Gastroesophageal sphincter (tissue), 4 donors: Measurements from ENCODE around the gene KCTD17. TPM values are rescaled to one million over a fixed set of nuclear protein-coding genes. Genes with fewer than 3 reads are reported as not detected.

Source experiments
- ATAC-seq: fragments of 150-250 bp; one replicate; pipeline ENCODE4 v1.9.1; 2016; ENCODE audit warnings: mild to moderate bottlenecking, moderate library complexity
- H3K27ac ChIP-seq, 4 donors: fragments of 200-600 bp; sonication (generic) in 3 of 4; 1 replicate in 3 of 4; 2 replicates in 1 of 4; pipeline ENCODE4 v1.5.1; 2016 to 2019
- H3K27me3 ChIP-seq: fragments of 200-600 bp; sonication (generic); one replicate; pipeline ENCODE4 v1.5.1; 2019
- H3K36me3 ChIP-seq, 2 donors: fragments of 200-600 bp; sonication (generic); one replicate each; pipeline ENCODE4 v1.5.1; 2019; ENCODE audit warnings: control low read depth in 1 of 2
- H3K4me1 ChIP-seq, 3 donors: fragments of 200-600 bp; sonication (generic); 1 replicate in 2 of 3; 2 replicates in 1 of 3; pipeline ENCODE4 v1.5.1; 2016 to 2019; ENCODE audit warnings: control low read depth in 2 of 3
- H3K4me3 ChIP-seq, 2 donors: fragments of 200-600 bp; sonication (generic); one replicate each; pipeline ENCODE4 v1.5.1; 2019; ENCODE audit warnings: mild to moderate bottlenecking in 1 of 2, moderate library complexity in 1 of 2
- H3K9me3 ChIP-seq, 3 donors: fragments of 200-600 bp; sonication (generic); one replicate each; pipeline ENCODE4 v1.5.1; 2017 to 2019; ENCODE audit warnings: control low read depth in 2 of 3
- EP300 ChIP-seq: sonication (generic); formaldehyde crosslinking; IDR thresholded peaks from one replicate; pipeline ENCODE4 v1.6.1; 2017; ENCODE audit warnings: antibody characterized with exemption, mild to moderate bottlenecking
- POLR2A ChIP-seq, 2 donors: fragments of 450-650 bp; IDR thresholded peaks; one replicate each; pipeline ENCODE4 v1.6.1; 2017; ENCODE audit warnings: antibody characterized with exemption in 2 of 2, mild to moderate bottlenecking in 2 of 2, moderate library complexity in 1 of 2
- POLR2AphosphoS5 ChIP-seq: sonication (generic); formaldehyde crosslinking; IDR thresholded peaks from one replicate; pipeline ENCODE4 v1.6.1; 2017; ENCODE audit warnings: antibody characterized with exemption
- WGBS, 2 donors: methylation state at CpG; one replicate each; pipeline ENCODE4 v1.1.5; 2018; ENCODE audit warnings: low coverage in 1 of 2; 5-methylcytosine and 5-hydroxymethylcytosine counted together
- total RNA-seq, 4 donors: library from RNA; depleted of rRNA; stranded (reverse); fragments of >200 nt; gene quantifications; one replicate each; pipeline ENCODE4 v1.1.0, GENCODE V29; 2016
- TF ChIP-seq, protein P1 (sequence below), 4 experiments: fragments of 200-600 bp in 2 of 4; fragments of 450-650 bp in 2 of 4; sonication (generic) in 1 of 4; IDR thresholded peaks; one replicate each; pipeline ENCODE4 v1.5.1; 2017 to 2019; ENCODE audit warnings: antibody characterized with exemption in 4 of 4, mild to moderate bottlenecking in 2 of 4, moderate library complexity in 2 of 4

Gene KCTD17
- total RNA-seq, 4 donors from 2014 or later: 23.3 to 33.2 (median 29.3) TPM

DNA sequence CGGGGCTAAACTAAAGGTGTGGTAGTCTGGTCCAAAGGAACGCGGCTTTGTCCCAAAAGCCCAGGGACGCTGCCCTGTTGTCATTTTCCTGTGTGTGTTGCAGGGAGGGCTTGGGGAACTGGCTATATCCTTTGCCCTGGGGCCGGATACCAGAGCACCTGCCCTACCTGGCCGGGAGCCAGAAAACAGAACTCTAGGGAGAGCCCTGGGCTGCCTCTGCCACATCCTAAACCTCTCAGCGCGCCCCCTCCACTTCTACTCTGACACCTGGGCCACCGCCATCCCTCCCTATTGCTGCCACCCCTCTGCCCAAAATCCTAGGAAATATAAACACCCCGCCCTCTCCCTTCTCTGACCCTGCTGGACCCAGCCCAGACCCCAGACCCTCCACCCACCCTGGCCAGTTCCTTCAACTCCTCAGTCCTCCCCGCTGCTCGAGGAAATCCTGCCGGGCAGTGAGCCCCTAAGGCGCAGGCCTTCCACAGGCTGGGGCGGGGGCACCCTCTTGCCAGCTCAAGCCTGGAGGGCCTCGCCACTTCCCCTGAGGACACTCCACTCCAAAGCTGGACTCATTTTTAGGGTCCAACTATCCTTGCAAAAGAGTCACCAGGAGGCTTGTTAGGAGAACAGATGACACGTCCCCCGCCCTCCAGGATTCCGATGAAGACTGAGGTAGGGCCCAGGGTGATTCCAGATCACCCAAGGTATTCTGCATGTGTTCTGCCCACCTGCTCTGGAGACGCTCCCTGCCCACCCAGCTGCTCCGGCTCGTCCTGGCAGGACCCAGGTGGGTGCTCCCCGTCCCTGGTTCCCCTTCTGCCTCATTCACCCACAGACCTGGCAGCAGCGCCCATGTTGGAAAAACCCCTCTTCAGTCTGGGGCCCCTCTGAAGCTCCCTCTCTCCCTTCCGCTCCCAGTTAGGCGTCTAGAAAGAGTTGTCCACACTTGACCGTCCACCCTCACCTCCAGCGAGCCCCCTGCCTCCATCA is 12.2 kb downstream of the KCTD17 start:
- TF ChIP-seq EP300 (no peak), POLR2AphosphoS5 (no peak), POLR2A (IDR thresholded peaks at IDR 0.05) (no peak)
- TF ChIP-seq, protein P1, sequence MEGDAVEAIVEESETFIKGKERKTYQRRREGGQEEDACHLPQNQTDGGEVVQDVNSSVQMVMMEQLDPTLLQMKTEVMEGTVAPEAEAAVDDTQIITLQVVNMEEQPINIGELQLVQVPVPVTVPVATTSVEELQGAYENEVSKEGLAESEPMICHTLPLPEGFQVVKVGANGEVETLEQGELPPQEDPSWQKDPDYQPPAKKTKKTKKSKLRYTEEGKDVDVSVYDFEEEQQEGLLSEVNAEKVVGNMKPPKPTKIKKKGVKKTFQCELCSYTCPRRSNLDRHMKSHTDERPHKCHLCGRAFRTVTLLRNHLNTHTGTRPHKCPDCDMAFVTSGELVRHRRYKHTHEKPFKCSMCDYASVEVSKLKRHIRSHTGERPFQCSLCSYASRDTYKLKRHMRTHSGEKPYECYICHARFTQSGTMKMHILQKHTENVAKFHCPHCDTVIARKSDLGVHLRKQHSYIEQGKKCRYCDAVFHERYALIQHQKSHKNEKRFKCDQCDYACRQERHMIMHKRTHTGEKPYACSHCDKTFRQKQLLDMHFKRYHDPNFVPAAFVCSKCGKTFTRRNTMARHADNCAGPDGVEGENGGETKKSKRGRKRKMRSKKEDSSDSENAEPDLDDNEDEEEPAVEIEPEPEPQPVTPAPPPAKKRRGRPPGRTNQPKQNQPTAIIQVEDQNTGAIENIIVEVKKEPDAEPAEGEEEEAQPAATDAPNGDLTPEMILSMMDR (IDR thresholded peaks at IDR 0.05): no peak
- no peak overlapping the region for H3K4me3 ChIP-seq
- no peaks in the 10 kb centered on the region for H3K4me1 ChIP-seq
- no peak overlapping the region for H3K27ac ChIP-seq
- 81% methylated on average over 13 of the region's 28 CpGs; no CpG with 5 or more reads in 1 of the 2 donors for WGBS, 2 donors
- H3K27me3 ChIP-seq: peaks cover 31% of the 10 kb centered on the region
- no peak for ATAC-seq
- H3K36me3 ChIP-seq: peaks cover 0 to 38% of the 10 kb centered on the region in 2 donors
- no peaks in the 10 kb centered on the region for H3K9me3 ChIP-seq

DNA sequence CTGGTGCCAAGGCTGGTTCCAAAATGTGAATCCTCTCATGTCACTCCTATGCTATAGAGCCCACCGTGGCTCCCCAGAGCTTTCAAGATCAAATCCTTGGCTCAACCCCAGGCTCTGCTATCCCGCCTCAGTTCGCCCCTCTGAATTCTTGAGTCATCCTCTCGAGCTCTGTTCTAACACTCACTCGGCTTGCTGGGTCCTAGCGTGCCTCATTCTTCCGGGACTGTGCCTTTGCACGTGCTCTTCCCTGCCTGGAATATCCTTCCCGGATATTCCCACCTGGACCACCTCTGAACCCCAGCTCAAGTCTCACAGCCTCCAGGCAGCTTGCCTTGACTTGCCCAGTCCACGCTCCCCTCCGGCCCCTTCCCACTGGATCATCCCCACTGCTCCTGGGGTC is 13.0 kb downstream of the KCTD17 start:
- H3K9me3 ChIP-seq: no peaks in the 10 kb centered on the region
- H3K27ac ChIP-seq: no peak overlapping the region
- TF ChIP-seq, protein P1 (IDR thresholded peaks at IDR 0.05): no peak
- TF ChIP-seq POLR2AphosphoS5: no peak
- TF ChIP-seq POLR2A (IDR thresholded peaks at IDR 0.05): no peak
- TF ChIP-seq EP300: no peak
- WGBS, 2 donors: 84 to 90% methylated on average over 2 to 9 of the region's 11 CpGs
- peaks cover 0 to 29% of the 10 kb centered on the region in 2 donors for H3K36me3 ChIP-seq
- no peaks in the 10 kb centered on the region for H3K4me1 ChIP-seq
- peaks cover 39% of the 10 kb centered on the region for H3K27me3 ChIP-seq
- no peak for ATAC-seq
- no peak overlapping the region for H3K4me3 ChIP-seq

DNA sequence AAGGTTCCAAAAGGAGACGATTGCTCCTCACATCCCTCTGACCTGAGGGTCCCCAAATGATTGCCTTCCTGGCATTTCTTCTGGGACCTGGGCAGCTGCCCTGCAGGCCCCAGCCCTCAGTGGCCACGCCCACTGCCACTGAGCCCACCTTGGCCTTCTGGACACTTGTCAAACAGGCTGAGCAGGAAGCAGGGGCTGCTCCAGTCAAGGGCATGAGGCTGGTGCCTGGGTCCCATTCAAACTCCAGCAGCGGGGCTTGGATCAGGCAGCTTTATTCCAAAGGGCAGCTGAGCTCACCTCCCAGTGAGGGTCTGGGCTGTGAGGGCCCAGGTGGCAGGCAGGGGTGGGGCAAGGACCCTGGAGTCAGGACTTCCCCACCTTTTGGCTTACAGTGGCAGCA is 13.6 kb downstream of the KCTD17 start:
- WGBS, 2 donors: no CpG with 5 or more reads among the region's 3 CpGs

DNA sequence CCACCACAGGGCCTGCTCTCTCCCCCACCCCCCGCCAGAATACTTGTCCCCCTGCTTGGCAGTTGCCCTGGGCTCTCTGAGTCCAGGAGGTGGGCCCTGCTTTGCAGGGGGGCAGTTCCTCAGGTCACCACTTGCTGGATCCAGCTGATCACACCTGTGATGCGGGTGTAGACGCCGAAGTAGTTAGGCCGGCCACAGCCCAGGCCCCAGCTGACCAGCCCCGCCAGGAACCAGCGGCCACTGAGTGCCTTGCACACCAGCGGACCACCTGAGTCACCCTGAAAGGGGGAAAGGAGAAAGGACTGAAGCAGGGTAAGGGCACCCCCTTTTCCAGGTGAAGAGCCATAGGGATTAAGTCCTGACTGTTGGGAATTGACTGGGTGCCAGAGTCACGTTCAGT is 14.4 kb downstream of the KCTD17 start:
- ATAC-seq: no peak

More for the DNA sequence above, 13.6 kb downstream of the KCTD17 start:
- TF ChIP-seq POLR2AphosphoS5 (no peak), EP300 (no peak), POLR2A (IDR thresholded peaks at IDR 0.05) (no peak)
- TF ChIP-seq, protein P1 (IDR thresholded peaks at IDR 0.05): no peak
- no peak for ATAC-seq
- H3K4me3 ChIP-seq: no peak overlapping the region
- H3K27ac ChIP-seq: no peak overlapping the region
- no peaks in the 10 kb centered on the region for H3K4me1 ChIP-seq
- peaks cover 0 to 23% of the 10 kb centered on the region in 2 donors for H3K36me3 ChIP-seq
- H3K27me3 ChIP-seq: peaks cover 45% of the 10 kb centered on the region
- no peaks in the 10 kb centered on the region for H3K9me3 ChIP-seq

More for the DNA sequence above, 14.4 kb downstream of the KCTD17 start:
- Histone ChIP-seq H3K27ac (no peak overlapping the region), H3K36me3 (peaks cover 0 to 15% of the 10 kb centered on the region in 2 donors), H3K4me3 (no peak overlapping the region), H3K4me1 (no peaks in the 10 kb centered on the region), H3K9me3 (no peaks in the 10 kb centered on the region), H3K27me3 (peaks cover 53% of the 10 kb centered on the region)
- 80 to 100% methylated on average over 1 of the region's 9 CpGs for WGBS, 2 donors
- no peak for TF ChIP-seq POLR2A (IDR thresholded peaks at IDR 0.05)
- no peak for TF ChIP-seq EP300
- no peak for TF ChIP-seq POLR2AphosphoS5
- TF ChIP-seq, protein P1 (IDR thresholded peaks at IDR 0.05): no peak
